Measurements from ENCODE around the gene RAMP3.

RAMP3 gene

GRCh38 chr7:45181286-45181960 is 23.8 kb downstream of the RAMP3 start:
- no peak for DNase-seq

- DNase-seq, result no peak
Measured at GRCh38 chr7:45181991-45182855, 24.6 kb downstream of the RAMP3 start.

- DNase-seq, result no peak
Measured at GRCh38 chr7:45182856-45183710, 25.5 kb downstream of the RAMP3 start.

- DNase-seq, result no peak
Measured at GRCh38 chr7:45183711-45184210, 26.2 kb downstream of the RAMP3 start.

GRCh38 chr7:45184326-45185027 is 26.9 kb downstream of the RAMP3 start:
- DNase-seq, result no peak

GRCh38 chr7:45185028-45185863 is 27.7 kb downstream of the RAMP3 start:
- no peak for DNase-seq

- DNase-seq, result no peak
Measured at GRCh38 chr7:45185864-45186250, 28.3 kb downstream of the RAMP3 start.

GRCh38 chr7:45186261-45186813 is 28.7 kb downstream of the RAMP3 start:
- DNase-seq, result no peak

GRCh38 chr7:45187089-45187945 is 29.7 kb downstream of the RAMP3 start:
- DNase-seq, result no peak

GRCh38 chr7:45187946-45188411 is 30.4 kb downstream of the RAMP3 start:
- DNase-seq, result no peak

GRCh38 chr7:45188736-45189135 is 31.1 kb downstream of the RAMP3 start:
- no peak for DNase-seq

- DNase-seq, result no peak
Measured at GRCh38 chr7:45189151-45189970, 31.8 kb downstream of the RAMP3 start.

GRCh38 chr7:45190406-45191165 is 33.0 kb downstream of the RAMP3 start:
- DNase-seq, result no peak

- no peak for DNase-seq
Measured at GRCh38 chr7:45191396-45191795, 33.8 kb downstream of the RAMP3 start.

GRCh38 chr7:45192621-45193041 is 35.0 kb downstream of the RAMP3 start:
- DNase-seq, result no peak

GRCh38 chr7:45193828-45194227 is 36.2 kb downstream of the RAMP3 start:
- no peak for DNase-seq

GRCh38 chr7:45196374-45196773 is 38.8 kb downstream of the RAMP3 start:
- no peak for DNase-seq

GRCh38 chr7:45197461-45197860 is 39.9 kb downstream of the RAMP3 start:
- DNase-seq, result no peak
